Mononuclear cell (primary cell): Measurements from ENCODE around the gene PRKRA. TPM values are rescaled to one million over a fixed set of nuclear protein-coding genes. Genes with fewer than 3 reads are reported as not detected.
"Not testable (repeated sequence)": the region's sequence is repeated elsewhere in the genome, so short reads cannot be mapped to it uniquely, and the experiment has no call there.

Source experiments
- H3K27me3 ChIP-seq: 2 replicates; pipeline ENCODE4 v1.6.0; 2011; ENCODE audit warnings: low read length, control low read depth; ENCODE audit not compliant: insufficient read depth
- H3K4me1 ChIP-seq: 2 replicates; pipeline ENCODE4 v1.5.1; 2011; ENCODE audit warnings: mild to moderate bottlenecking, low read length, control low read depth; ENCODE audit not compliant: insufficient read depth
- H3K4me3 ChIP-seq: 2 replicates; pipeline ENCODE4 v1.5.1; 2011; ENCODE audit warnings: mild to moderate bottlenecking, low read length, moderate library complexity
- H3K9me3 ChIP-seq: 2 replicates; pipeline ENCODE4 v1.5.1; 2011; ENCODE audit warnings: low read depth, mild to moderate bottlenecking, control low read depth, low read length
- total RNA-seq: library from RNA; depleted of rRNA; stranded (reverse); fragments of >200 nt; gene quantifications from one replicate; pipeline ENCODE4 v1.2.3, GENCODE V29; 2012

PRKRA gene
- total RNA-seq, 1 donor: 89.5 TPM

DNA sequence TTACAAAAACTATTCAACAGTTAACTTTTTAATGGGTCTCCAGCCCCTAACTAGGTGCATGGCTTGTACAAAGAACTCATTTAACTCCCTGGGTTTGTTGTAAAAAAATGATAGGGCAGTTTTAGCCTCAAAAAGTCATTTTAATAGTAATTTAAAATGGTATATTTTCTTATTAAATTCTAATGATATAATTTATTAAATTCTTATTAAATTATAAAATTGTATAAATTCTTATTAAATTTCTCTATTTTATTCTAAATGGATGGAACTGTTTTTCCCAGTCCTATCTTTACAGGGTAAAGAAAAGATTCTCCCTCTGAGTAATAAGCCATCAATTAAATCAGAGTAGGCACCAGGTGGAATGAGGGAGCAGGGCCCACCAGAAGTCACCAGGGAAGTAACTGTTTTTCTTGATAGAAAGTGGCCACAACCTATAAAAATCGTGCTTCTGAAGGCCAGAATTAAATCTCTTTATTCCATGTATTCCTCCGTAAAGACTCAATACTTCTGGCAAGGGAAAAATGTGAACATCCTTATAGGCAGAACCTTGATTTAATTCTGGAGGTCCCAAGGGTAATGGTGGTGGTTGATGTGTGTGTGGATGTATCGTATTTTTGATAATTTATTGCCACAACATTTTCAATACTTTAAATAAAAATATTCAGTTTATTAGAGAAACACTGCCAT, 26.6 kb upstream of the PRKRA start:
- Histone ChIP-seq H3K27me3 (no peaks in the 10 kb centered on the region), H3K4me1 (peaks cover 36% of the 10 kb centered on the region), H3K4me3 (peak overlapping the region; percentile 87)

DNA sequence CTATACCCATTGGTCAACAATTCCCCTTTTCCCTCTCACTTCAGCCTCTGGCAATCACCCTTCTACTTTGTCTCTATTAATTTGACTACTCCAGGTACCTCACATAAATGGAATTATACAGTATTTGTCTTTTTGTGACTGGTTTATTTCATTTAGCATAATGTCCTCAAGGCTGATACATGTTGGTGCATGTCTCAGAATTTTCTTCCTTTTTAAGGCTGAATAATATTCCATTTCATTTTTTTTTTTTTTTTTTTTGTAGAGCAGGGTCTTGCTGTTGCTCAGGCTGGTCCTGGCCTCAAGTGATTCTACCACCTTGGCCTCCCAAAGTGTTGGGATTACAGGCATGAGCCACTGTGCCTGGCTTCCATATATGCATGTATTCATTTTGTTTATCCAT, 25.5 kb upstream of the PRKRA start:
- H3K9me3 ChIP-seq: no peaks in the 10 kb centered on the region
- H3K4me1 ChIP-seq: peaks cover 25% of the 10 kb centered on the region
- H3K4me3 ChIP-seq: no peak overlapping the region
- H3K27me3 ChIP-seq: no peaks in the 10 kb centered on the region

More for the DNA sequence above, 26.6 kb upstream of the PRKRA start:
- no peaks in the 10 kb centered on the region for H3K9me3 ChIP-seq

DNA sequence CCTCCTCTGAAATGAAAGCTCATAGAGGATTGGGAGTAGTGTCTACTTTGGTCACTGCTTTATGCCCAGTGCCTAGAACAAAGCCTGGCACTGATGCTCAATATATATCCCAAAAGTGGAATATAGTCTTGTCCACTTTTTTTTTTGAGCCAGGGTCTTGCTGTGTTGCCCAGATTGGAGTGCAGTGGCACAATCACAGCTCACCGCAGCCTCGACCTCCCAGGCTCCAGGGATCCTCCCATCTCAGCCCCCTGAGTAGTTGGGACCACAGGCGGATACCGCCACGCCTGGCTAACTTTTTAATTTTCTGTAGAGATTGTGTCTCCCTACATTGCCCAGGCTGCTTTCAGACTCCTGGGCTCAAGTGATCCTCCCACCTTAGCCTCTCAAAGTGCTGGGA, 23.6 kb upstream of the PRKRA start:
- H3K27me3 ChIP-seq: no peaks in the 10 kb centered on the region
- peaks cover 13% of the 10 kb centered on the region for H3K4me1 ChIP-seq
- H3K4me3 ChIP-seq: no peak overlapping the region
- no peaks in the 10 kb centered on the region for H3K9me3 ChIP-seq

DNA sequence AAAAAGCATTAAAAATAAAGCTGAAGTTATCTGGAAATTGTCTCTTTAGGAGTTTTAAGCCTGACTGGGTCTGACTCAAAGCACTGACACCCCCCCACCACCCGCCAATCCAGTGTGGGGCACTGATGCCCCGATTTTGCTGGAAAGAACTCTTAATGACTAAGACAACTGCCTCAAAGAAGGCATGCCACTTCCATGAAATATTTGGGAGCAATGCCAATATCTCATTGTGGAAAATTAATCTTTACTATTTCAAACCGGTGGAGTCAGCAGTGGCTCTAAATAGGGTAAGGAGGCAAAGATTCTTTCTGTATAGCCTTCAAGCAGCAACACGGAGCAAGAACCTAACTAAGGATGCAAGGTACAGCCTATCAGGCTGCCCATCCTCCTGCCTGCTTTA, 23.0 kb upstream of the PRKRA start:
- Histone ChIP-seq H3K9me3 (no peaks in the 10 kb centered on the region), H3K4me1 (peaks cover 7% of the 10 kb centered on the region), H3K4me3 (no peak overlapping the region), H3K27me3 (no peaks in the 10 kb centered on the region)

DNA sequence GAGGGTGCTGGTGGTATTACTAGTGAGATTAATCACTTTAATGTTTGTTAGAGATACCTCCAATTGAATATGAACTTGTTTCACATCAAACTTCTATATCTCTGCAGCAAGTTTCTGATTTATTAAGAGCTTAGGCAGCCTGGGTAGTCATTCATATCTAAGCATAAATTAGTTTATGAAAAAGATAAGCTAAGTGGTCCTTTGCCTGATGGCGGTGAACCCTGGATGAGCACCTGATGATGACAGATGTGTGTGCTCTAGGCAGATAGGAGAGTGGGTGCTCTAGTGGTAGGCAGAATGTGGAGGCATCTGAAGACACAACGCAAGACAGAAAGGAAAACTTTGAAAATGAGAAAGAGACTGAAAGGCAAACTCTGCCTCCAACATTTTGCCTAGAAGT, 22.4 kb upstream of the PRKRA start:
- H3K4me3 ChIP-seq: no peak overlapping the region
- H3K27me3 ChIP-seq: no peaks in the 10 kb centered on the region
- H3K4me1 ChIP-seq: peaks cover 7% of the 10 kb centered on the region
- H3K9me3 ChIP-seq: no peaks in the 10 kb centered on the region

DNA sequence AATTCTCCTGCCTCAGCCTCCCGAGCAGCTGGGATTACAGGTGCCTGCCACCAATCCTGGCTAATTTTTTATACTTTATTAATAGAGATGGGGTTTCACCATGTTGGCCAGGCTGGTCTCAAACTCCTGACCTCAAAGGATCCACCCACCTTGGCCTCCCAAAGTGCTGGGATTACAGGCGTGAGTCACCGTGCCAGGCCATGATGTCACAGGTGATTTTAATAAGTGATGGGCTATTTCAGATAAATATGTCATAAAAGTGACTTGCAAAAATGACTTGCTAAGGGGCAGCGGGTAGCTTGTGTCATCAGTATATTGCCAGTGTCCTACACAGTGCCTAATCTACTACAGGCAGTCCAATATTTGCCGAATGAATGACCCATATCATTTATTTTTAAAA, 20.3 kb upstream of the PRKRA start:
- not testable (repeated sequence) for H3K4me1 ChIP-seq, H3K4me3 ChIP-seq, H3K9me3 ChIP-seq, H3K27me3 ChIP-seq

DNA sequence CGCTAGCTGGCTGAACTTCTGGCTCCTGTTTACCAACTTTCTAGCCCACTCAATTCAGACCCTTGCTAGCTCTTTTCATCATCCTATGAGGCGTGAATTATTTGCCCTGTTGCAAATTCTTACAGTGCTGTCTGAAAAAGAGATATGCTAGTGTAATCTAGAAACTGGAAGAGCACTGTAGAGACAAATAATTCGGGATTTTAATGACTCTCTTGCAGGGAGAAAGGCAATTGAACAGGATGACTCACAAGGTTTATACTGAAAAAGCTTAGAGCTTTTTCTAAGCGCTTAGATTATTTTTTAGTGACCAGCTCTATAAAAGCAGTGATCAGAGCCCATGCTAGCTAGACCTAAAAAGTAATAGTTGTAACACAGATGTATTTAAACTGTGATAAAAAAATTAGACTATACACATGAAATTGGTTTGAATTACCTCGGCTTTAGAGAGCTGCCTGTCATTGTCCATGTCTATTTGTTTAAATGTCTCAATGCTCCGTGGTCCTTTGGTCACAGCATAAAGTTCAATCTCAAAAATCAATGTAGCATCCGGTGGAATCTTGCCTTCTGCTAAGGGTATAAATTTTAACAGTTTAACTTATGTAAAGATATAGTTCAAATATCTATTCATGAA, 18.4 kb upstream of the PRKRA start:
- Histone ChIP-seq H3K9me3 (no peaks in the 10 kb centered on the region), H3K27me3 (no peaks in the 10 kb centered on the region), H3K4me1 (no peaks in the 10 kb centered on the region), H3K4me3 (no peak overlapping the region)

DNA sequence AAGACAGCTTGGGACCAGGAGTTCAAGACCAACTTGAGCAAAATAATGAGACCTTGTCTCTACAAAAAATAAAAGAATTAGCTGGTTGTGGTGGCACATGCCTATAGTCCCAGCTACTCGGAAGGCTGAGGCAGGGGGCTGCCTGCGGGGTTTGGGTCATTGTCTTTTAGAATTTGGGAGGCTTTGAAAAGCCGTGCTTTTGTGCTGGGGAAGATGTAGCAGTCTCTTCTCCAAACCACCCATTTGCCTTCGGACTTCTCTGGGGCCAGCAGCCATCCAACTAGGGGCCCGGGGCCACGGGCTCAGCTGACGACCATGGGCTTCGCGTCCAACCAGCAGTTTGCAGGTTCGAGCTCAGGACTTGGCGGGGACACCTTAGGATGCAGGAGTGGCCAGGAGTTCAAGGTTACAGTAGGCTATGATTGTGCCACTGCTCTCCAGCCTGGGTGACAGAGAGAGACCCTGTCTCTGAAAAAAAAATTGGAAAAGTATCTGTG, 6.5 kb upstream of the PRKRA start:
- Histone ChIP-seq H3K9me3 (no peaks in the 10 kb centered on the region), H3K27me3 (no peaks in the 10 kb centered on the region), H3K4me3 (no peak overlapping the region), H3K4me1 (no peaks in the 10 kb centered on the region)

DNA sequence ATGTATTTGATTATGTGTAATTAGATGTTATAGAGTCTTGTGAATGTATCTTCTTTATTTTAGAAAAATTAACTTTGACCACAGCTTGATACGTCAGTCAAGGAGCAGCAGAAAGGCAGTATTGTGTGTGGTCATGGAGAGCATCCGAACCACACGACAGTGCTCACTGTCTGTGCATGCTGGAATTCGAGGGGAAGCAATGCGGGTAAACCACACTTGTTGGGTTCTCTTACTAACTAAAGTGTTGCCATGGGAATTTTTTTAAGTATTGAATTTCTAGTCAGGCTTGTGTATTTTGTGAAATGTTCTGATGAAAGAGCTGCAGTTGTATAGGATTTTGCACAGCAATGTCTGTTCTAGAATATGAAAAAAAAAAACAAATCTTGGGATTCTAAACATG, 5.0 kb upstream of the PRKRA start:
- no peaks in the 10 kb centered on the region for H3K27me3 ChIP-seq
- peaks cover 5% of the 10 kb centered on the region for H3K4me1 ChIP-seq
- no peak overlapping the region for H3K4me3 ChIP-seq
- H3K9me3 ChIP-seq: no peaks in the 10 kb centered on the region

DNA sequence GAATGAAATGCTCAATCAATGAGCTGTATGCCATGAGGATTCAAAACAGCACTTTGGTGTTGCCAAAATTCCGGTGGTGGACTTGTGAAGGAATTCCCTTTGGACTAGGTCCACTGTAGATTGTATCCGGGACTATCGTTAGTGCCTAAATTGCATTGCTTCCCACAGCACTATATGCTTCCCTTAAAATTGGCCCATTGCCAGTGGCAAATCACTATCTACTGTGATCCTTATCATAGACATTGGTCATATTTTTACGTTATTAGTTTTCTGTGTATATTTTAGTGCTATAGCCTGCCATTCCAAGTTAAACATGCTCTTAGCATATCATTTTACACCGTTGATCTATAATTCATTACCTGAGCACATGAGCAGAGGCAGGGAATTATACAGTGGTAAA, 1.9 kb upstream of the PRKRA start:
- peaks cover 20% of the 10 kb centered on the region for H3K4me1 ChIP-seq
- no peaks in the 10 kb centered on the region for H3K9me3 ChIP-seq
- H3K27me3 ChIP-seq: no peaks in the 10 kb centered on the region
- no peak overlapping the region for H3K4me3 ChIP-seq

DNA sequence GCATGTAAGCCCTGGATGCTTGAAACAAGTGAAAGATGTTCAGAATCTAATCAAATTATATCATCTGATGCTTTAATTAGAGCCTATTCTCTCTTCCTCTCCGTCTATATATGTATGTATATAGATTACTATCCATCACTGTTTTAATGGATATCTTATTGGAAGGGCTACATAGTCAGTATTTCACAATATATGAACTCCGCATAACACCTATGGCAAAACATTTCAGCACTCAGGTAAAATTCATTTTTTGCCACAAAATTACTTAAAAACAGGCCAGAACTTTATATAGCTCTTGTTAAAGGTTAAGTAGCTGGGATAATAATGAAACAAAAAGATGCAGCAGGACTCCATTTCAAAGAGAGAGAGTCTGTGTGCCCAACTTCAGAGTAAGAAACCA, 1.4 kb upstream of the PRKRA start:
- H3K27me3 ChIP-seq: no peaks in the 10 kb centered on the region
- no peaks in the 10 kb centered on the region for H3K9me3 ChIP-seq
- H3K4me1 ChIP-seq: peaks cover 20% of the 10 kb centered on the region
- H3K4me3 ChIP-seq: no peak overlapping the region

DNA sequence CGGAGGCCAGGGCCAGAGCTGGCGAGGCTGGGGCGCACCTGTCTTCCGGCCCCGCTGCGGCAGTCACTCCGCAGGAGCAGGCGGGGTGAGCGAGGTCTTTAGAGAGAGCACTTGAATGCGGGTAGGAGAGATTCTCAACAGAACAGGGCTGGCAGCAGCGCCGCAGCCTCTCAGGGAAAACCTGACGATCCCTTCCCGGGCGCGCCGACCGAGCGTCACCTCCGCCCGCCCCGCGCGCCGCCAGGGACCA, 526 bp downstream of the PRKRA start:
- H3K4me1 ChIP-seq: peaks cover 20% of the 10 kb centered on the region
- H3K27me3 ChIP-seq: no peaks in the 10 kb centered on the region
- H3K4me3 ChIP-seq: peak overlapping the region; percentile 72
- H3K9me3 ChIP-seq: no peaks in the 10 kb centered on the region

DNA sequence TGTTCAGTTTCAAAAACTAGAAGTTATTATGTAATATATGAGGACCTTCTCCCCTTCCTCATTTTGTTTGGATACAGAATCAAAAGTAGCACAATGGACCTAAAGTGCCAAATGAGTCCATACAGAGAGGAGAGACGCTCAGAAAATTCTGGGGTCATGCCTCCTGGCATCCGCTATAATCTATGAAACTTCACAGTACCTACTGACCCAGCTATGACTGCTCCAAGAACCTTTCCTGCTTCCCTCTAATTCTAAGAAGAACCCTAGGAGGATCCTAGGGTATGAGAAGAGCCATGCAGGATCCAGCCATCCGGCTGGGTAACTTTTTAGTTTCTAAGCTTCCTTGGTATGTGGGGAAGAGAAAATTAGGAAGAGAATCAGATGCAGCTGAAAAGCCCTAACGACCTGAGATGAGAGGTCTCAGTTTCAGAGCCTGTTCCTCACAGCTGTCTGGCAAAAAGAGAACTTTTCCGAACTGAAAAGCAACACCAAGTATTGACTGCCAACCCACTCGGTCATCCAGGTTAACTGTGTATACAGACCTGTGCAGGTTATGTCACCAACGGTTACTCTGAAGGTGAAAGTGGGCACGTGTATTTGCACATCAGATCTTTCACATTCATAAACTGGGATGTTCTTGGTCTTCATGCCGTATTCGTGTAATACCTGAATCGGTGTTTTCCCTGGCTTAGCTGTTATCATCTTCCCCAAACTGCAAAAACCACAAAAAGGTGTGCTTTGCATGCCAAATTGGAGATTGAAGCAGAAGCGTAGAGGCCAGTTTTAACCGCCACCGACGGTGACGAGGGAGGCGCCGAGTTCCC, 1.1 kb downstream of the PRKRA start:
- Histone ChIP-seq H3K4me3 (peak overlapping the region; percentile 72), H3K9me3 (no peaks in the 10 kb centered on the region), H3K27me3 (no peaks in the 10 kb centered on the region), H3K4me1 (peaks cover 20% of the 10 kb centered on the region)

DNA sequence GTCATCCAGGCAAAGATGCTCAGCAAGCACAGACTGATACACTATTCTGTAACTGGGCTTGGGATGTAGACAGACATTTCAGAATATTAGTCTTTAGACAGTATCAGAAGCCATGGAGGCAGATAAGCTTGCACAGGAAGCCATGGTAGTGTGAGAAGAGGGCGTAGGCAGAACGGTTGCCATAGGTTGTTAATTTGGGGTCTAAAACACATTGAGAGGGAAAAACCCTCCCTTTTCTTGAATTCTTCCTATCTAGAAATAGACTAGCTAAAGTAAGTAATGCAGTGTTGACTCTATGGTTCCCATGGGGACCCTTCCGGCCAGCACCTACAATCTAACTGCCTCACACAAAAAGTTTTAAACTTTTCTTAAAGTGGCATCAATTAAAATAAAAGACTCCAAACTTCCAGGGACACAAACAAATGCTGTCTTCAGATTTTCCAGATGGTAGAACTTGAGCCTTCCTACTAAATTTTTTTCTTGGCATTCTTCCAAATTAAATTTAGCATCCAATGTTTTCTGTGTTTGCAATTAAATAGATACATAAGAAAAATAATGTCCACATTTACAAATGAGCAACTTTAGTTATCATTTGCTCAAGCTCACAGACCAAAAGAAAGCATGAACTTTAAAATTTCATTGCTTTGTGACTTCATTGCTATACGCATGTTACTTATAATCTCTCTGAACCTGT, 1.9 kb downstream of the PRKRA start:
- no peaks in the 10 kb centered on the region for H3K9me3 ChIP-seq
- H3K4me1 ChIP-seq: peaks cover 20% of the 10 kb centered on the region
- H3K27me3 ChIP-seq: no peaks in the 10 kb centered on the region
- no peak overlapping the region for H3K4me3 ChIP-seq

DNA sequence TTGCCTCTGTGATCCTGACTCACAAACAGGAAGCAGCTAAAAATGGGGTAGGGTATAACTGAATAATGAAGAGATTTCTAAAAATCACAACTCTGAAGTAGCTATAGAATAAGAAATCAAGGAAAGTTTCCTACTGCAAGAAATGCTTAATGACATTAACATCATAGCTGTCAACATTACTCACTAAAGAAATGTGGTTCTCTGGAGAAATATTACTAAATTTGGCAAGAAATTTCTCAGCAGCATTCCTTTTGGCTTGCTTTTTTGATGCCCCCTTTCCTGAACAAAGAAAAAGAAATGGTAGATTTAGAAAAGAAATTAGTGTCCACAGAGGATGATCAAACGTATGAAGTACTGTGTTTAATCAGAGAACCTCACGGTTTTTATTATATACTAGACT, 9.5 kb downstream of the PRKRA start:
- no peaks in the 10 kb centered on the region for H3K4me1 ChIP-seq
- H3K9me3 ChIP-seq: no peaks in the 10 kb centered on the region
- H3K27me3 ChIP-seq: no peaks in the 10 kb centered on the region
- no peak overlapping the region for H3K4me3 ChIP-seq
